ENCODE data around the gene HABP4.

DNA sequence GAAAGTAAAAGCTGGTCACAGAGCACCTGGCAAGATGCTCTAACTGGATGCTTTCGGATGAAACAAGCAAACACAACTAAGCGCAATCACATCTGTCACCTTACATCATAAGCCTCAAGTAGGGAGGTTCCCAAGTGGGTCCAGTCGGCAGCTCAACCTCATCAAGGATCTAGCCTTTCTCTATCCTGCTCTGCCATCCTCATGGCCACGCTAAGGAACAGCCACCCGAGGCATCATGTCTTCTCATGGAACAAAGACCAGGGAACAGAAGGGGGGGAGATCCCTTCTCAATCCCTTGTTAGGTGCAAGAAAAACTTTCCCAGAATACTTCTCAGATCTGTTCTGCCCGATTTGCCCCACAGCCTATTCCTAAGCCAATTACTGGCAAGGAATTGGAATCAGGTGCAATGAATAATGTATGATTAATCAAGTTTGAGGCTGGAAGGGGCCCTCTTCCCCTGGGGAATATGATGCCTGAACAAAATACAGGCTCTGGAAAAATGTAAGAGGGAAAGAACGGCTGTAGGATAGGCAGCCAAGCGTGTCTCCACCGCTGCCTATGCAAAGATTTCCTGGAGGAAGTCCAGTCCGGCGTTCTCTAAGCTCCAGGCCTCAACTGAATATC, 1.3 kb upstream of the HABP4 start:
- TF ChIP-seq CTCF (IDR thresholded peaks at IDR 0.05; ENCODE audit: low read depth, low read length, poor library complexity, severe bottlenecking) = no peak
- TF ChIP-seq EZH2phosphoT487 (IDR thresholded peaks at IDR 0.05; ENCODE audit: borderline replicate concordance, low read length) = no peak
